ENCODE results near the gene ZNRF1.

- no peak for TF ChIP-seq CTCF (IDR thresholded peaks at IDR 0.05)
- no peak for TF ChIP-seq POLR2A (IDR thresholded peaks at IDR 0.05)
Observed at GRCh38 chr16:74951681-74952080, 47.1 kb upstream of the ZNRF1 start.

Data from right lobe of liver (tissue), 4 donors.